Hippocampal formation (tissue), 2 donors: ENCODE results near the gene SLC6A8.
"Not testable (repeated sequence)": the region's sequence is repeated elsewhere in the genome, so short reads cannot be mapped to it uniquely, and the experiment has no call there.

Experiments
- DNase-seq, 2 donors: peaks; one replicate each; lab custom pipeline; 2025; lab: John Stamatoyannopoulos, UW

Gene SLC6A8

GRCh38 chrX:153707406-153707805 is 19.7 kb downstream of the SLC6A8 start:
- no peak for DNase-seq

- DNase-seq: peak; percentile 29 to 59
These were observed 20.7 kb downstream of the SLC6A8 start for GRCh38 chrX:153708415-153708814.

GRCh38 chrX:153709726-153710674 is 22.3 kb downstream of the SLC6A8 start:
- no peak for DNase-seq

GRCh38 chrX:153714256-153714655 is 26.5 kb downstream of the SLC6A8 start:
- no peak for DNase-seq

- DNase-seq: no peak
These were observed 29.7 kb downstream of the SLC6A8 start for GRCh38 chrX:153717445-153717844.

- DNase-seq: no peak
These were observed 31.5 kb downstream of the SLC6A8 start for GRCh38 chrX:153719238-153719637.

- DNase-seq: no peak
These were observed 32.0 kb downstream of the SLC6A8 start for GRCh38 chrX:153719701-153720100.

- no peak for DNase-seq
These were observed 35.1 kb downstream of the SLC6A8 start for GRCh38 chrX:153722704-153723350.

- DNase-seq: no peak
These were observed 35.9 kb downstream of the SLC6A8 start for GRCh38 chrX:153723351-153724251.

- peak; percentile 81 to 95 for DNase-seq
These were observed 36.7 kb downstream of the SLC6A8 start, which contains the start of the genes ABCD1 and BCAP31 for GRCh38 chrX:153724252-153725038. Gene ABCD1 (plus strand): TSS chrX:153724856. CDS start chrX:153725267, 411 bp downstream. Gene BCAP31 (minus strand): TSS chrX:153724387. CDS start chrX:153723244, 1,143 bp downstream.

GRCh38 chrX:153725039-153725831 is 37.5 kb downstream of the SLC6A8 start:
- DNase-seq: no peak

GRCh38 chrX:153725832-153726285 is 38.1 kb downstream of the SLC6A8 start:
- no peak for DNase-seq

GRCh38 chrX:153726286-153727122 is 38.8 kb downstream of the SLC6A8 start:
- DNase-seq: peak; percentile 25 to 69

- DNase-seq: peak; percentile 47 to 70
These were observed 39.6 kb downstream of the SLC6A8 start for GRCh38 chrX:153727123-153727931.

- no peak for DNase-seq
These were observed 40.4 kb downstream of the SLC6A8 start for GRCh38 chrX:153728095-153728494.

GRCh38 chrX:153728951-153729631 is 41.4 kb downstream of the SLC6A8 start:
- DNase-seq: no peak

GRCh38 chrX:153730115-153730514 is 42.4 kb downstream of the SLC6A8 start:
- DNase-seq: not testable (repeated sequence)
